ENCODE measurements around the gene TPX2. TPM values are rescaled to one million over a fixed set of nuclear protein-coding genes. Genes with fewer than 3 reads are reported as not detected.

Gene TPX2
- total RNA-seq, 1 donor from 2014 or later, result 22.6 TPM

GRCh38 chr20:31711179-31712111 lies 27.6 kb upstream of the TPX2 start:
- Mint-ChIP-seq H3K36me3 (ENCODE audit: unreplicated experiment) (peaks cover 32% of the 10 kb centered on the region), H3K4me1 (ENCODE audit: unreplicated experiment) (peaks cover 69% of the 10 kb centered on the region), H3K27ac (ENCODE audit: unreplicated experiment) (peak overlapping the region; percentile 98), H3K9me3 (ENCODE audit: unreplicated experiment) (no peaks in the 10 kb centered on the region), H3K27me3 (ENCODE audit: unreplicated experiment) (no peaks in the 10 kb centered on the region), H3K4me3 (ENCODE audit: unreplicated experiment) (no peak overlapping the region)
- DNase-seq (ENCODE audit: extremely low spot score, unreplicated experiment), result no peak
- TF ChIP-seq, protein P1, sequence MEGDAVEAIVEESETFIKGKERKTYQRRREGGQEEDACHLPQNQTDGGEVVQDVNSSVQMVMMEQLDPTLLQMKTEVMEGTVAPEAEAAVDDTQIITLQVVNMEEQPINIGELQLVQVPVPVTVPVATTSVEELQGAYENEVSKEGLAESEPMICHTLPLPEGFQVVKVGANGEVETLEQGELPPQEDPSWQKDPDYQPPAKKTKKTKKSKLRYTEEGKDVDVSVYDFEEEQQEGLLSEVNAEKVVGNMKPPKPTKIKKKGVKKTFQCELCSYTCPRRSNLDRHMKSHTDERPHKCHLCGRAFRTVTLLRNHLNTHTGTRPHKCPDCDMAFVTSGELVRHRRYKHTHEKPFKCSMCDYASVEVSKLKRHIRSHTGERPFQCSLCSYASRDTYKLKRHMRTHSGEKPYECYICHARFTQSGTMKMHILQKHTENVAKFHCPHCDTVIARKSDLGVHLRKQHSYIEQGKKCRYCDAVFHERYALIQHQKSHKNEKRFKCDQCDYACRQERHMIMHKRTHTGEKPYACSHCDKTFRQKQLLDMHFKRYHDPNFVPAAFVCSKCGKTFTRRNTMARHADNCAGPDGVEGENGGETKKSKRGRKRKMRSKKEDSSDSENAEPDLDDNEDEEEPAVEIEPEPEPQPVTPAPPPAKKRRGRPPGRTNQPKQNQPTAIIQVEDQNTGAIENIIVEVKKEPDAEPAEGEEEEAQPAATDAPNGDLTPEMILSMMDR (IDR thresholded peaks at IDR 0.05), result no peak

- Mint-ChIP-seq H3K27ac (ENCODE audit: unreplicated experiment) (peak overlapping the region; percentile 98), H3K27me3 (ENCODE audit: unreplicated experiment) (no peaks in the 10 kb centered on the region), H3K4me3 (ENCODE audit: unreplicated experiment) (no peak overlapping the region), H3K9me3 (ENCODE audit: unreplicated experiment) (no peaks in the 10 kb centered on the region), H3K4me1 (ENCODE audit: unreplicated experiment) (peaks cover 76% of the 10 kb centered on the region), H3K36me3 (ENCODE audit: unreplicated experiment) (peaks cover 31% of the 10 kb centered on the region)
- DNase-seq (ENCODE audit: extremely low spot score, unreplicated experiment), result no peak
- TF ChIP-seq, protein P1 (IDR thresholded peaks at IDR 0.05), result no peak
Measured at GRCh38 chr20:31712112-31712553, 27.0 kb upstream of the TPX2 start.

- DNase-seq (ENCODE audit: extremely low spot score, unreplicated experiment), result no peak
- no peaks in the 10 kb centered on the region for H3K27me3 Mint-ChIP-seq (ENCODE audit: unreplicated experiment)
- H3K27ac Mint-ChIP-seq (ENCODE audit: unreplicated experiment), result peak overlapping the region; percentile 98
Measured at GRCh38 chr20:31712564-31713311, 26.4 kb upstream of the TPX2 start.

GRCh38 chr20:31713312-31714273 lies 25.5 kb upstream of the TPX2 start:
- H3K4me3 Mint-ChIP-seq (ENCODE audit: unreplicated experiment), result peak overlapping the region; percentile 64
- H3K27me3 Mint-ChIP-seq (ENCODE audit: unreplicated experiment), result no peaks in the 10 kb centered on the region
- TF ChIP-seq, protein P1 (IDR thresholded peaks at IDR 0.05), result no peak
- peaks cover 80% of the 10 kb centered on the region for H3K4me1 Mint-ChIP-seq (ENCODE audit: unreplicated experiment)
- H3K27ac Mint-ChIP-seq (ENCODE audit: unreplicated experiment), result peak overlapping the region; percentile 98
- no peaks in the 10 kb centered on the region for H3K9me3 Mint-ChIP-seq (ENCODE audit: unreplicated experiment)
- peaks cover 31% of the 10 kb centered on the region for H3K36me3 Mint-ChIP-seq (ENCODE audit: unreplicated experiment)
- DNase-seq (ENCODE audit: extremely low spot score, unreplicated experiment), result no peak

More at GRCh38 chr20:31712564-31713311, 26.4 kb upstream of the TPX2 start:
- TF ChIP-seq, protein P1 (IDR thresholded peaks at IDR 0.05), result no peak
- H3K36me3 Mint-ChIP-seq (ENCODE audit: unreplicated experiment), result peaks cover 33% of the 10 kb centered on the region
- peaks cover 82% of the 10 kb centered on the region for H3K4me1 Mint-ChIP-seq (ENCODE audit: unreplicated experiment)
- H3K4me3 Mint-ChIP-seq (ENCODE audit: unreplicated experiment), result peak overlapping the region; percentile 64
- H3K9me3 Mint-ChIP-seq (ENCODE audit: unreplicated experiment), result no peaks in the 10 kb centered on the region

All from osteocyte (in vitro differentiated cells).